SK-N-SH treated with all-trans-retinoic acid at 6 μM for 48 hours (cell line): ENCODE measurements around the gene ACKR2.

Source experiments
- ARNTL ChIP-seq: fragments of 450-650 bp; formaldehyde crosslinking; IDR thresholded peaks from 2 replicates; pipeline ENCODE4 v1.5.0; 2020; ENCODE audit warnings: low read depth, mild to moderate bottlenecking, moderate library complexity, borderline replicate concordance
- CSRNP3 ChIP-seq: fragments of 250-450 bp; sonication (Bioruptor Pico); IDR thresholded peaks from 2 replicates; pipeline ENCODE4 v1.5.1; 2021; ENCODE audit warnings: mild to moderate bottlenecking, moderate library complexity
- ESRRG ChIP-seq: fragments of 250-450 bp; sonication (Bioruptor Pico); IDR thresholded peaks from 2 replicates; pipeline ENCODE4 v1.6.1; 2021; ENCODE audit warnings: mild to moderate bottlenecking
- GLIS3 ChIP-seq: fragments of 250-450 bp; sonication (Bioruptor Pico); IDR thresholded peaks from 2 replicates; pipeline ENCODE4 v1.5.0; 2020; ENCODE audit warnings: mild to moderate bottlenecking, moderate library complexity
- OSR1 ChIP-seq: fragments of 250-450 bp; sonication (Bioruptor Pico); IDR thresholded peaks from 2 replicates; pipeline ENCODE4 v1.8.0; 2022; ENCODE audit warnings: moderate library complexity, mild to moderate bottlenecking, inconsistent platforms
- PPARA ChIP-seq: fragments of 250-450 bp; sonication (Bioruptor Pico); IDR thresholded peaks from 2 replicates; pipeline ENCODE4 v1.5.0; 2020; ENCODE audit warnings: mild to moderate bottlenecking, borderline replicate concordance
- TCF4 ChIP-seq: fragments of 250-450 bp; sonication (Bioruptor Pico); IDR thresholded peaks from 2 replicates; pipeline ENCODE4 v1.8.0; 2021; ENCODE audit warnings: mild to moderate bottlenecking, moderate library complexity, borderline replicate concordance
- ZC3H10 ChIP-seq: fragments of 250-450 bp; sonication (Bioruptor Pico); IDR thresholded peaks from 2 replicates; pipeline ENCODE4 v1.5.1; 2021; ENCODE audit warnings: mild to moderate bottlenecking, moderate library complexity
- ZFP3 ChIP-seq: fragments of 250-450 bp; sonication (Bioruptor Pico); IDR thresholded peaks from 2 replicates; pipeline ENCODE4 v1.5.0; 2020; ENCODE audit warnings: mild to moderate bottlenecking, moderate library complexity
- ZFP30 ChIP-seq: fragments of 450-650 bp; formaldehyde crosslinking; IDR thresholded peaks from 2 replicates; pipeline ENCODE4 v1.5.0; 2022; ENCODE audit warnings: mild to moderate bottlenecking, moderate library complexity
- ZNF70 ChIP-seq: fragments of 450-650 bp; formaldehyde crosslinking; IDR thresholded peaks from 2 replicates; pipeline ENCODE4 v1.5.0; 2020; ENCODE audit warnings: mild to moderate bottlenecking, moderate library complexity
- ZNF8 ChIP-seq: fragments of 450-650 bp; formaldehyde crosslinking; IDR thresholded peaks from 2 replicates; pipeline ENCODE4 v1.5.0; 2020; ENCODE audit warnings: mild to moderate bottlenecking, moderate library complexity
- TF ChIP-seq, protein P1 (sequence below): fragments of 250-450 bp; sonication (Bioruptor Pico); IDR thresholded peaks from 2 replicates; pipeline ENCODE4 v1.8.0; 2021; ENCODE audit warnings: low read depth, mild to moderate bottlenecking, moderate library complexity, borderline replicate concordance
- TF ChIP-seq, protein P2 (sequence below): fragments of 250-450 bp; sonication (Bioruptor Pico); IDR thresholded peaks from 2 replicates; pipeline ENCODE4 v1.8.0; 2020; ENCODE audit warnings: mild to moderate bottlenecking, moderate library complexity, borderline replicate concordance

- TF ChIP-seq ARNTL = no peak
- no peak for TF ChIP-seq ZFP3
- TF ChIP-seq ZC3H10 (CRISPR knock-in tag) = no peak
- TF ChIP-seq ZFP30 (CRISPR knock-in tag) = no peak
- TF ChIP-seq, protein P1, sequence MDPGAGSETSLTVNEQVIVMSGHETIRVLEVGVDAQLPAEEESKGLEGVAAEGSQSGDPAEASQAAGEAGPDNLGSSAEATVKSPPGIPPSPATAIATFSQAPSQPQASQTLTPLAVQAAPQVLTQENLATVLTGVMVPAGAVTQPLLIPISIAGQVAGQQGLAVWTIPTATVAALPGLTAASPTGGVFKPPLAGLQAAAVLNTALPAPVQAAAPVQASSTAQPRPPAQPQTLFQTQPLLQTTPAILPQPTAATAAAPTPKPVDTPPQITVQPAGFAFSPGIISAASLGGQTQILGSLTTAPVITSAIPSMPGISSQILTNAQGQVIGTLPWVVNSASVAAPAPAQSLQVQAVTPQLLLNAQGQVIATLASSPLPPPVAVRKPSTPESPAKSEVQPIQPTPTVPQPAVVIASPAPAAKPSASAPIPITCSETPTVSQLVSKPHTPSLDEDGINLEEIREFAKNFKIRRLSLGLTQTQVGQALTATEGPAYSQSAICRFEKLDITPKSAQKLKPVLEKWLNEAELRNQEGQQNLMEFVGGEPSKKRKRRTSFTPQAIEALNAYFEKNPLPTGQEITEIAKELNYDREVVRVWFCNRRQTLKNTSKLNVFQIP (CRISPR knock-in tag) = no peak
- no peak for TF ChIP-seq OSR1 (CRISPR knock-in tag)
- TF ChIP-seq PPARA = no peak
- TF ChIP-seq ZNF8 (CRISPR knock-in tag) = no peak
- TF ChIP-seq, protein P2, sequence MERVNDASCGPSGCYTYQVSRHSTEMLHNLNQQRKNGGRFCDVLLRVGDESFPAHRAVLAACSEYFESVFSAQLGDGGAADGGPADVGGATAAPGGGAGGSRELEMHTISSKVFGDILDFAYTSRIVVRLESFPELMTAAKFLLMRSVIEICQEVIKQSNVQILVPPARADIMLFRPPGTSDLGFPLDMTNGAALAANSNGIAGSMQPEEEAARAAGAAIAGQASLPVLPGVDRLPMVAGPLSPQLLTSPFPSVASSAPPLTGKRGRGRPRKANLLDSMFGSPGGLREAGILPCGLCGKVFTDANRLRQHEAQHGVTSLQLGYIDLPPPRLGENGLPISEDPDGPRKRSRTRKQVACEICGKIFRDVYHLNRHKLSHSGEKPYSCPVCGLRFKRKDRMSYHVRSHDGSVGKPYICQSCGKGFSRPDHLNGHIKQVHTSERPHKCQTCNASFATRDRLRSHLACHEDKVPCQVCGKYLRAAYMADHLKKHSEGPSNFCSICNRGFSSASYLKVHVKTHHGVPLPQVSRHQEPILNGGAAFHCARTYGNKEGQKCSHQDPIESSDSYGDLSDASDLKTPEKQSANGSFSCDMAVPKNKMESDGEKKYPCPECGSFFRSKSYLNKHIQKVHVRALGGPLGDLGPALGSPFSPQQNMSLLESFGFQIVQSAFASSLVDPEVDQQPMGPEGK (CRISPR knock-in tag) = no peak
- no peak for TF ChIP-seq TCF4
- no peak for TF ChIP-seq GLIS3 (CRISPR knock-in tag)
- TF ChIP-seq ESRRG (CRISPR knock-in tag) = no peak
- TF ChIP-seq ZNF70 (CRISPR knock-in tag) = no peak
- no peak for TF ChIP-seq CSRNP3 (CRISPR knock-in tag)
Measured at GRCh38 chr3:42864321-42864950, 55.2 kb downstream of the ACKR2 start.
